GM18498 (cell line): ENCODE data around the gene TMEM161B.
"Not testable (repeated sequence)": the region's sequence is repeated elsewhere in the genome, so short reads cannot be mapped to it uniquely, and the experiment has no call there.

Source experiments
- ATAC-seq: cut with Tn5 transposase; IDR thresholded peaks from one replicate; pipeline ENCODE4 v1.9.1; 2021; ENCODE audit warnings: mild to moderate bottlenecking, moderate library complexity; ENCODE audit not compliant: unreplicated experiment

TMEM161B gene

GRCh38 chr5:88250010-88250409, 18.6 kb downstream of the TMEM161B start:
- ATAC-seq = no peak

DNA sequence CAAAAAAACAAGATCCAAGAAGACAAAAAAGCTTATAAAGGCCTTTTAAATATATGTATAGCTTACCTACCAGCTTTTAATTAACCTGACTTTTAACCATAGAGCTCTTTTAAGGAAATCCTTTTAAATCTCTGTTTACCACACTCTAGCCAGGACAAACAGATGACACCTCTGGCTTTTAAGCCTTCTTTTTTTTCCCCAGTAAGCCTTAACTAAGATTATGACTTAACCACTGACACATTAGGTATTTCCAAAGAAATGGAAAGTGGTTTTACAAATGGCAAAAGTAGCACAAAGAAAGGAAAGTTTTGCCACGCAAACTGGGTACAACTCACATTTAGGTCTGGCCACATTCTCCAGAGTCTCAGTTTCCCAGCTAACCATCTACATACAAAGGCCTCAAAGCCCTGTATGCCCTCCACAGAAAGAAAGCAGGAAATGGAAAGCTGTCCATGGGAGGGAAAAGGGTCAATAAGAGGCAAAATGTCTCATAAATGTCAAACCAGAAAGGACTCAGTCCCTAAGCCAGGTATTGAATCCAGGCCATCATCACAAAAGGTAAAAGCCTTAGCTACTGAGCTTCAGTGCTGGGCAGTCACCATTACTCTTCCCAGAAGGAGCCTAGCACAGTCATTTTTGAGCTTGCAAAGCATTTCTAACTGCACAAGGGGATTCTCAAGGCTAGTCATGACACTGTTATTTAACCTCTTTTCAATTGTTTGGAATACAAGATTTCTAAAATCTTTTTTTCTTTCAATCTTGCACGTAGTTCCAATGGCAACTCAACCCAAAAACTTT, 19.7 kb downstream of the TMEM161B start:
- ATAC-seq = no peak

- no peak for ATAC-seq
These were observed 20.6 kb downstream of the TMEM161B start for GRCh38 chr5:88248094-88248493.

DNA sequence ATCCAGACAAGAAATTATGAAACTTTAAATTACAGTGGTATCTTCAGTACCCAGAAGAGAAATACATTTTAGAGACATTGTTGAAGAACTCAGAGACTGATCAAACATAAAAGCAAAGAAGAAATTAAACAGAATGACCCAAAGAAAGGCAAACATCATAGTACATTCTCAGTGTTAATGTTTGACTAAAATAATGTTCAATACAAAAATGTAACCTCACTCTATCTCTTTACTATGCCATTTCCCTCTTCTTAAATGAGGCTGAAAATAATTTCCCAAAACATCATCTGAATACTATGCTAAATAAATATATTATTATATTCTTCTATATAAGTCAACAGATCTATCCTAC, 22.8 kb downstream of the TMEM161B start:
- ATAC-seq = no peak

- ATAC-seq = no peak
These were observed 23.3 kb downstream of the TMEM161B start for GRCh38 chr5:88245241-88245892.

DNA sequence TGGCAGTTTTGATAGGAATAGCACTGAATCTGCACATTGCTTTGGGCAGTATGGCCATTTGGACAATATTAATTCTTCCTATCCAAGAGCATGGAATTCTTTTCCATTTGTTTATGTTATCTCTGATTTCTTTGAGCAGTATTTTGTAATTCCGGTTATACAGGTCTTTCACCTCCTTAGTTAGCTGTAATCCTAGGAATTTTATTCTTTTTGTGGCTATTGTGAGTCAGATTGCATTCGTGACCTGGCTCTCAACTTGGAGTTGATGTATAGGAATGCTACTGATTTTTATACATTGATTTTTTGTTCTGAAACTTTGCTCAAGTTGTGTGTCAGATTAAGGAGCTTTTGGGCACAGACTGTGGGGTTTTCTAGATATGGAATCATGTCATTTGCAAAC, 24.0 kb downstream of the TMEM161B start:
- no peak for ATAC-seq

DNA sequence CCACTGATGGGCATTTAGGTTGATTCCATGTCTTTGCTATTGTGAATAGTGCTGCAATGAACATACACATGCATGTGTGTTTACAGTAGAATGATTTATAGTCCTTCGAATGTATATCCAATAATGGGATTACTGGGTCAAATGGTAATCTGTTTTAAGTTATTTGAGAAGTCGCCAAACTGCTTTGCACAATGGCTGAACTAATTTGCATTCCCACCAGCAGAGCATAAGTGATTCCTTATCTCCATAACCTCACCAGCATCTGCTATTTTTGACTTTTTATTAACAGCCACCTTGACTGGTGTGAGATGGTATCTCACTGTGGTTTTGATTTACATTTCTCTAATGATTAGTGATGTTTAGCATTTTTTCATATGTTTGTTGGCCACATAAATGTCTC, 25.2 kb downstream of the TMEM161B start:
- ATAC-seq = not testable (repeated sequence)

DNA sequence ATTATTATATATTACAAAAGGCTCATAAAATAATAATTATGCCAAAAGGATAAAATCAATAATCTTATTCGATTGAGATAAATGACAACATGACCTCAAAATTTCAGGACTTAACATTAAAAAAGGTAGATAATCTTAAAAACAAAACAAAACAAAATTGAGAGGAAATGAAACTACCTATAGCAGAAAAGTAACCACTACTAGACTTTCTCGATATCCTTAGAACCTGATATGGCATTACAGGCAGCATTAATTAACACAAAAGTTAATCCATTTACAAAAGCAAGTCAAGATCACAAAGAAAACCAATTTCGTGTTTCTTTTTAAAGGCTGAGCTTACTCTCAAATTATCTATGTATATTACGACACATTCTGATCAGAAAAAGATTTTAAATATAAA, 29.9 kb downstream of the TMEM161B start:
- ATAC-seq = no peak

DNA sequence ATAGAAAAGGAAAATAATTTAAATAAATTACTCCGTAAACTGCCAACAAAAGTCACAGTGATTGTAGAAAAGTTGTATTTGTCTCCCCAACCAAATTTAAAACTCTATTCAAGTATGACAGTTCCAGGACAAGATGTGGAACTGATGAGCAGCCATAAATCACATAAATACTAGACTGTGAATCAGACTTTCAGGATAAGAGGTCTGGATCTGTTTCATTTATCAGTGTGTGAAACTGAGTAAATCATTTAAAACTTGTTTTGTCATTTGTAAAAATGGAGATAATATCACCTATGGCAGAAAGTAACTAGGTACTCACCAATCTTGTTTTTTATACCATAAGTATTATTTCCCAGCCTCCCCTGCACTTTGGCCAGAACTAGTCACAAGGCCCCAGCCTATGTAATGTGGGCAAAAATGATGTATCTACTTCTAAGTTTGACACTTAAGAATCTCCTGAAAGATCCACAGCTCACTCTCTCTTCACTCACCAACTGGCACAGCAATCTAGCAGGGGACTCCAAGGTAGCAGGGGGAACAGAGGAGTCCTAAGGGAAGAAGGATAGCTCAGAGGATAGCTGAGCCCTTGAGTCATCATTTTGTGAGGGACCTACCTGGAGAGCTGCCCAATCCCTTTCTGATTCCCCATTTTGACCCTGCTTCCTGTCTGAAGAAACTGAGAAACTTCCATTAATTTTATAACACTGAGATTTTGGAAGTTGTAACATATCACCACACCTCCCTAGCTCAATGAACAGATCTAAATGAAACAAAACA, 31.6 kb downstream of the TMEM161B start:
- ATAC-seq = no peak

GRCh38 chr5:88235828-88236227, 32.8 kb downstream of the TMEM161B start:
- no peak for ATAC-seq

DNA sequence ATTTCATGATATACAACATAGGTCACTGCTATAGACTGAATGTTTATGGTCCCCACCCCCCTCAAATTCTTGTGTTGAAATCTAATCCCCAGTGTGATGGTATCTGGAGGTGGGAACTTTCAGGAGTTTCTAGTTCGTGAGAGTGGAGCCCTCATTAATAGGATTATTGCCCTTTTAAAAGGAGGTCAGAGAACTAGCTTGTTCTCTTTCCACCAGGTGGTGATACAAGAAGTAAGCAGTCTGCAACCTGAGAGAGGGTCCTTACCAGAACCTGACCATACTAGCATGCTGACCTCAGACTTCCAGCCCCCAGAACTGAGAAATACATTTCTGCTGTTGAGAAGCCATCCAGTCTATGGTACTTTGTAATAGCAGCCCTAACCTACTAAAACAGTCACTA, 33.3 kb downstream of the TMEM161B start:
- no peak for ATAC-seq

DNA sequence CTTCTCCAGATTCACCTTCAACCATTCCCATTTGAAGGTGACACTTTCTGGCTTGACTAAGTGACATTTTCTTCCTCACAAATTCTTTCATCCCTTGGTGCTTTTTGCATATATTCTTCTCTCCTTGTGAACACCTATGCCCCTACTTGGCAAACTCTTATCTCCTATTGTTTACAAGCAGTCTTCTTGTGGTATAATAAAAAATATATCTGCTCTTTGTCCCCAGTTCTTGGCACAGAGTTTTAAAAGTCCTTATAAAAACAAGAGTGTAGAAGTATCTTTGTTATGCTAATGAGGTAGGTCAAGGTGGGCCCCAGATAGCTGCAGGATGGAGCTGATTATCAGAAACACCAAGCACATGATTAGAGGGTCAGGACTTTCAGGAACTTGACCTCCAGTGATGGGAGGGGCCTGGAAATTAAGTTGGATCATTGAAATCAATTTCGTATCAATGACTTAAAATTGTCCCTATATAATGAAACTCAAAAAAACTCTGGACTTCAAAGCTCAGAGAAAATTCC, 38.0 kb downstream of the TMEM161B start:
- ATAC-seq = no peak

GRCh38 chr5:88226881-88227450, 41.7 kb downstream of the TMEM161B start:
- ATAC-seq = peak; percentile 65

DNA sequence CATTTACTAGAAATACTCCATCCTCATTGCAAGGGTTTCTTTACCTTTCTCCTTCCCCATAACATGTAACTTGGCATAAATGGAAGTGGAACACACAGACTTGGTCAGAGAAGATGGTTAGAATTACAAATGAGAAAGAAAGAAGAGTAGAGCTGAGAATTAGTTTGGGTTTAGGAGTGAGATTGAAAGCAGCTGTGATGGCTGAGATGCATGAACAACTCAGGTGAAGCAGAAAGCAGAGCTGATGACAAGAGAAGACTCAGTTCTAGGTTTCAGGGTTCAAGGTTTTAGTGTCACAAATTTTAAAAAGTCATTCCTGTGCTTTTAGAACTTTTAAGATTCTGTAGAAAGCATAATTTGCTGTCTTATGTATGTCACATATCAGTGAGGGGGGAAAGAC, 54.0 kb downstream of the TMEM161B start:
- peak; percentile 61 for ATAC-seq

GRCh38 chr5:88207575-88207974, 61.1 kb downstream of the TMEM161B start:
- ATAC-seq = no peak

- peak; percentile 74 for ATAC-seq
These were observed 64.5 kb downstream of the TMEM161B start for GRCh38 chr5:88203981-88204750.

DNA sequence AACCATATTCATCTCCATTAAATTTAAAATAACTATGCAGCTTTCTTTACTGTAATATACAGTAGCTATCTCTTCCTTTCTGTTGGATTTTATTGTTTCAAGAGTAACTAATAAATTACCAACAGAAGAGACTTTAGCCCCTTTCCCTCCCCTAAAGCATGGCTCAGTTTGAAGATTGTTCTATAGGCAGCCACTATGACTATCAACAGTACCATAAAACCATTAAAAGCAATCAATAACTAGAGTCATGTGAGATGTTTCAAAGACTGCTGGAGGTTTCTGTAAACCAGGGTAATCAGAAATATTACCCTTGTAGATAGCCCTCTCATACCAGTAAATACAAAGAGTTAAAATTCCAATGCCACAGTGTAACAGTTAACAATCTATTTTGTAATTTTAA, 73.0 kb downstream of the TMEM161B start:
- ATAC-seq = no peak

DNA sequence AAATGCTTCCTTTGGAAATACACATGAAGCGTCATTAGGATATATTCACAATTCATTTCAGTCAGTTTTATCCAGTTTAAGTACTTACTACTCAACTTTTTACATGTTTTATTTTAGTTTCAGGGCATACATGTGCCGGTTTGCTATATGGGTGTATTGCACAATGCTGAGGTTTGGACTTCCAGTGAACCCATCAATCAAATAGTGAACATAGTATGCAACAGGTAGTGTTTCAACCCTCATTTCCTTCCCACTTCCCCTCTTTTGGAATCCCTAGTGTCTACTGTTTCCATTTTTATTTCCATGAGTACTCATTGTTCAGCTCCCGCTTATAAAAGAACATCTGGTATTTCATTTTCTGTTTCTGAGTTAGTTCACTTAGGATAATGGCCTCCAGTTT, 74.7 kb downstream of the TMEM161B start:
- no peak for ATAC-seq

DNA sequence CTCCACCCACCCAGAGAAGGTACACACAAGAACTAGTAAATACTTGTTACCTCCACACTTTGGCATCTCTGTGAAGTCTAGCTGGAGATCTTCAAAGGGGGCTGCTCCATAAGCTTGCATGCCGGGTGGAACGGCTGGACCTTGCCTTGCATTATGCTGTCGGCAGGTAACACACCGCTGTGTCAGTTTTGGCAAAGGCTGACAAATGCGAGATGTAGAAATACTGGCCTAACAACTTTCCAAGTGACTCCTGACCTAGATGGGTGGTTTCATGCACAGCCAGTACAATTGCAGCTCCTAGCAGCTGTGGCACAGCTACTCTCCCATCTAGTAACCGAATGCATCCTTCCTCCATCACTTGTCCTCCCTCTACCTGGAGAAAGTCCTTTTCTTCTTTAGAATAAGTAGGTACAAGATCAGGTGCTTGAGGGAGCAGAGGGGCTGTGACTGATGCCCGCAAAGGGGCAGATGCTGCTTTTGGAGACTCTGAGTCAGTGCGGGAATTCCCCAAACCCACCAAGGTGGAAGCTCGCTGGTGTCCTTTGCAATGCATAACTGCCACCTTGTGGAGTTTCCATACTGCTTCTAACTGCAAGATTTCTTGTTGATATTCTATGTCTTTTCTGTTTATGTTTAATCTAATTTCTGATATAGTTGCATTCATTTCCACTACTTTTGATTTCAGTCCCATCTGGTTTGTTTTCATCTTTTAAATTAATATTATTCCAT, 78.4 kb downstream of the TMEM161B start:
- no peak for ATAC-seq

- ATAC-seq = not testable (repeated sequence)
These were observed 79.2 kb downstream of the TMEM161B start for GRCh38 chr5:88189484-88189883.
